HEK293 (cell line): ENCODE measurements around the gene CST9.
A peak's percentile ranks its signal among the peaks of the same experiment; 100 is the strongest.

ENCODE experiments used
- HIC1 ChIP-seq: fragments of 450-650 bp; formaldehyde crosslinking; IDR thresholded peaks from 2 replicates; pipeline ENCODE4 v1.5.1; 2016; ENCODE audit warnings: missing biosample characterization, missing genetic modification characterization
- HOXA7 ChIP-seq: sonication (generic); formaldehyde crosslinking; IDR thresholded peaks from 2 replicates; pipeline ENCODE4 v1.8.1; 2022; ENCODE audit warnings: missing genetic modification reagents, borderline replicate concordance
- INSM2 ChIP-seq: fragments of 450-650 bp; formaldehyde crosslinking; IDR thresholded peaks from 2 replicates; pipeline ENCODE4 v1.5.1; 2016; ENCODE audit warnings: missing biosample characterization, missing genetic modification characterization
- MEIS1 ChIP-seq: sonication (generic); formaldehyde crosslinking; IDR thresholded peaks from 2 replicates; pipeline ENCODE4 v1.8.1; 2022; ENCODE audit warnings: missing genetic modification reagents, mild to moderate bottlenecking, borderline replicate concordance
- MZF1 ChIP-seq: fragments of 450-650 bp; formaldehyde crosslinking; IDR thresholded peaks from 2 replicates; pipeline ENCODE4 v1.5.1; 2017; ENCODE audit warnings: missing biosample characterization, missing genetic modification characterization, borderline replicate concordance
- SCRT2 ChIP-seq: fragments of 450-650 bp; formaldehyde crosslinking; IDR thresholded peaks from 2 replicates; pipeline ENCODE4 v1.5.1; 2016; ENCODE audit warnings: missing biosample characterization, missing genetic modification characterization
- TRIM28 ChIP-seq: IDR thresholded peaks from 2 replicates; pipeline ENCODE4 v1.6.1; 2011; ENCODE audit warnings: low read length, control low read depth, borderline replicate concordance
- ZBTB11 ChIP-seq: fragments of 450-650 bp; formaldehyde crosslinking; conservative IDR thresholded peaks from 2 replicates; pipeline ENCODE4 v1.5.1; 2016; ENCODE audit warnings: low read depth, missing biosample characterization, missing genetic modification characterization
- ZBTB17 ChIP-seq: fragments of 450-650 bp; formaldehyde crosslinking; IDR thresholded peaks from 2 replicates; pipeline ENCODE4 v1.5.1; 2016; ENCODE audit warnings: missing biosample characterization, missing genetic modification characterization
- ZBTB20 ChIP-seq: fragments of 450-650 bp; formaldehyde crosslinking; IDR thresholded peaks from 2 replicates; pipeline ENCODE4 v1.5.1; 2016; ENCODE audit warnings: missing biosample characterization, missing genetic modification characterization
- ZBTB26 ChIP-seq: fragments of 450-650 bp; formaldehyde crosslinking; optimal IDR thresholded peaks from 2 replicates; pipeline ENCODE3; 2016; ENCODE audit warnings: missing biosample characterization, mild to moderate bottlenecking, missing genetic modification characterization
- ZBTB6 ChIP-seq: fragments of 450-650 bp; formaldehyde crosslinking; IDR thresholded peaks from 2 replicates; pipeline ENCODE4 v1.5.1; 2017; ENCODE audit warnings: missing biosample characterization, missing genetic modification characterization
- ZNF157 ChIP-seq: fragments of 450-650 bp; formaldehyde crosslinking; IDR thresholded peaks from 2 replicates; pipeline ENCODE4 v1.5.1; 2016; ENCODE audit warnings: missing biosample characterization, missing genetic modification characterization
- ZNF19 ChIP-seq: fragments of 450-650 bp; formaldehyde crosslinking; IDR thresholded peaks from 2 replicates; pipeline ENCODE4; 2016; ENCODE audit warnings: missing biosample characterization, missing genetic modification characterization, low read depth
- ZNF202 ChIP-seq: fragments of 450-650 bp; formaldehyde crosslinking; IDR thresholded peaks from 2 replicates; pipeline ENCODE4 v1.5.1; 2016; ENCODE audit warnings: missing biosample characterization, missing genetic modification characterization, borderline replicate concordance
- ZNF211 ChIP-seq: fragments of 450-650 bp; formaldehyde crosslinking; IDR thresholded peaks from 2 replicates; pipeline ENCODE4 v1.5.1; 2016; ENCODE audit warnings: low read depth, missing biosample characterization, missing genetic modification characterization
- ZNF23 ChIP-seq: fragments of 450-650 bp; formaldehyde crosslinking; IDR thresholded peaks from 2 replicates; pipeline ENCODE4 v1.5.1; 2016; ENCODE audit warnings: missing biosample characterization, missing genetic modification characterization, borderline replicate concordance
- ZNF394 ChIP-seq: fragments of 450-650 bp; formaldehyde crosslinking; IDR thresholded peaks from 2 replicates; pipeline ENCODE4 v1.5.1; 2016; ENCODE audit warnings: missing biosample characterization, missing genetic modification characterization, mild to moderate bottlenecking, moderate library complexity, borderline replicate concordance
- ZNF423 ChIP-seq: fragments of 450-650 bp; formaldehyde crosslinking; IDR thresholded peaks from 2 replicates; pipeline ENCODE4 v1.5.1; 2016; ENCODE audit warnings: missing biosample characterization, missing genetic modification characterization
- ZNF501 ChIP-seq: fragments of 450-650 bp; formaldehyde crosslinking; IDR thresholded peaks from 2 replicates; pipeline ENCODE4 v1.5.1; 2016; ENCODE audit warnings: missing biosample characterization, missing genetic modification characterization
- ZNF555 ChIP-seq: fragments of 450-650 bp; formaldehyde crosslinking; conservative IDR thresholded peaks from 2 replicates; pipeline ENCODE4 v1.5.1; 2017; ENCODE audit warnings: missing biosample characterization, mild to moderate bottlenecking, missing genetic modification characterization, inconsistent platforms
- ZNF561 ChIP-seq: fragments of 450-650 bp; IDR thresholded peaks from 2 replicates; pipeline ENCODE4 v1.5.1; 2018; ENCODE audit warnings: missing biosample characterization, missing genetic modification characterization, borderline replicate concordance
- ZNF571 ChIP-seq: fragments of 450-650 bp; formaldehyde crosslinking; IDR thresholded peaks from 2 replicates; pipeline ENCODE4 v1.5.0; 2017; ENCODE audit warnings: missing biosample characterization, missing genetic modification characterization
- ZNF585B ChIP-seq: fragments of 450-650 bp; formaldehyde crosslinking; IDR thresholded peaks from 2 replicates; pipeline ENCODE4 v1.5.1; 2016; ENCODE audit warnings: missing biosample characterization, missing genetic modification characterization
- ZNF692 ChIP-seq: fragments of 450-650 bp; formaldehyde crosslinking; IDR thresholded peaks from 2 replicates; pipeline ENCODE4 v1.5.1; 2016; ENCODE audit warnings: missing biosample characterization, missing genetic modification characterization
- ZNF785 ChIP-seq: fragments of 450-650 bp; formaldehyde crosslinking; IDR thresholded peaks from 2 replicates; pipeline ENCODE4 v1.5.1; 2016; ENCODE audit warnings: missing biosample characterization, missing genetic modification characterization
- ZSCAN30 ChIP-seq: fragments of 450-650 bp; IDR thresholded peaks from 2 replicates; pipeline ENCODE4 v1.5.1; 2018; ENCODE audit warnings: missing biosample characterization, mild to moderate bottlenecking, missing genetic modification characterization, moderate library complexity
- ZXDB ChIP-seq: fragments of 450-650 bp; formaldehyde crosslinking; IDR thresholded peaks from 2 replicates; pipeline ENCODE4 v1.5.1; 2016; ENCODE audit warnings: missing biosample characterization, missing genetic modification characterization

CST9 gene

GRCh38 chr20:23637282-23638221, 31.8 kb upstream of the CST9 start, which contains the start of gene CST3 (continued):
- TF ChIP-seq ZBTB11 (tag by site-specific recombination), result peak; percentile 42
- no peak for TF ChIP-seq ZNF211 (tag by site-specific recombination)
- TF ChIP-seq ZNF501 (tag by site-specific recombination), result no peak
- no peak for TF ChIP-seq HOXA7 (CRISPR knock-in tag)
- TF ChIP-seq ZNF202 (tag by site-specific recombination), result no peak
- no peak for TF ChIP-seq MEIS1
- TF ChIP-seq ZNF561 (tag by site-specific recombination), result 0 out of 2 replicates have a peak, but pooled peaks have one; percentile 52
- no peak for TF ChIP-seq ZNF19
- TF ChIP-seq ZNF555 (tag by site-specific recombination), result no peak
- no peak for TF ChIP-seq INSM2
- peak; percentile 48; the same call in 1 of the 2 replicates for TF ChIP-seq ZBTB20 (tag by site-specific recombination)
- TF ChIP-seq ZXDB (tag by site-specific recombination), result peak; percentile 10; the same call in 1 of the 2 replicates
- TF ChIP-seq ZNF571 (tag by site-specific recombination), result no peak
- TF ChIP-seq ZBTB17 (tag by site-specific recombination), result no peak
- no peak for TF ChIP-seq ZNF23 (tag by site-specific recombination)
- TF ChIP-seq MZF1 (tag by site-specific recombination), result no peak
- TF ChIP-seq ZNF585B, result 0 out of 2 replicates have a peak, but pooled peaks have one; percentile 6
- peak; percentile 90 for TF ChIP-seq ZBTB26 (tag by site-specific recombination)
- no peak for TF ChIP-seq ZNF785 (tag by site-specific recombination)
- TF ChIP-seq HIC1 (tag by site-specific recombination), result no peak
- TF ChIP-seq SCRT2 (tag by site-specific recombination), result no peak
- TF ChIP-seq ZBTB6, result no peak
- no peak for TF ChIP-seq ZNF157 (tag by site-specific recombination)
- TF ChIP-seq ZSCAN30 (tag by site-specific recombination), result peak; percentile 57; the same call in 1 of the 2 replicates
- TF ChIP-seq ZNF423 (tag by site-specific recombination), result no peak
- peak; percentile 87 for TF ChIP-seq ZNF394 (tag by site-specific recombination)
- TF ChIP-seq TRIM28, result no peak
- no peak for TF ChIP-seq ZNF692
